Activated CD8-positive, alpha-beta memory T cell treated with anti-CD3 and anti-CD28 coated beads, Interleukin-2, amount 50 U/mL, for 4 hours (primary cell): ENCODE data around the gene IL36RN.

Source experiments
- DNase-seq: peaks from one replicate; pipeline ENCODE4 v3.0.0-alpha.2; 2020

IL36RN gene

DNA sequence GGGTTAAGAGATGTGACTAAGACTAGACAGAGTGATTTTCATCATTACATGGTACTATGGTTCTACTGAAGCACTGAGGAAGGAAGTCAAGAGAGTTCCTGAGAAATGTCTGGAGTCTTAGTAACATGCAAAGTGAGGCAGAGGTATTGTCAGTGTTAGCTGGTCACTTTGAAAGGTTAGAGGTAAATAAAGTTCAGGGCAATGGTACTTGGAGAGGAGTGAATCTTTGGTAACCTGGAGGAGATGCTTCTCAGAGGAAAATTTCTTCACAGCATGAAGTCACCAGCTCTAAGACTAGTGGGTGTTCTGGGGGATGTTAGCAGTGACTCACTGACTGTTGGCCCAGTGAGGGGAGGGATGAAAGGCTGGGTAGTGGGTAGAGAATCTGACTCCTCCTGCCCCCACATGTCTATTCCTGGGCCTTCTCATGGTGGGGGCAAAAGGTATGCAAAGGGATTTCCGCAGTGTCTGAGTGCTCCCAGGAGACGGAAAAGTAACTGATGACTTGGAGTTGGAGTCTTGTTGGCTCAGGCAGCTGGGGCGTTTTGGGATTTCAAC, 45.1 kb downstream of the IL36RN start:
- DNase-seq = no peak

DNA sequence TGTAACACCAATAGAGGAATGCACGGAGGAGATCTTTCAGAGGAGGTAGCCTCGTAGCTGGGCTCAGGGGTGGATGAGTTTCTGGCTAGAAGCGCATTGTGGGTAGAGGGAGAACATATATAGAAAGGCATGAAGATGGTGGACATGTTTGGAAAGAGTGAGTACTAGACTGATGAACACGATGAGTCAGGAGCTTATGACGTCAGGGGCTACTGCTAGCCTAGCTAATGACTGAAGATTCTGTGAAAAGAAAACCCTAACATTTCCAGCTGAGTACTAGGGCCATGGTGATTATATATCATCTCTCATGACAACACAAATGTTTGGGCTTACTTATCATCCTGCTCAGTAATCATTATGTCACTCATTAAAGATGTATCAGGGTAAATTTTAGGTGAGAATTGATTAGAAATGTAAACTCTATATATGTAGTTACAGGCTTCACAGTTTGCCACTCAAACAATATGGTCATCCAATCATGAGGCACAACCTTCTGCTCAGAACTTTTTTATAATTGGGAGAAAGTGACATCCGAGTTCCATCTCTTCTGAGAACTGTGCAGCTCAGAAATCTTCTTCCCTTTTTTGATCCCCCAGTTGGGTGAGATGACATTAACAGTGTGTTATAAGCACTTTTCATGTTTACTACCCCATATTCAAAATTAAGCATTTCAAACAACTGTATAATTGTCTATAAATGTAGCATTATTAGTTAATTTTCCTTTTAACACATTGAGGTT, 46.2 kb downstream of the IL36RN start:
- peak; percentile 25 for DNase-seq

DNA sequence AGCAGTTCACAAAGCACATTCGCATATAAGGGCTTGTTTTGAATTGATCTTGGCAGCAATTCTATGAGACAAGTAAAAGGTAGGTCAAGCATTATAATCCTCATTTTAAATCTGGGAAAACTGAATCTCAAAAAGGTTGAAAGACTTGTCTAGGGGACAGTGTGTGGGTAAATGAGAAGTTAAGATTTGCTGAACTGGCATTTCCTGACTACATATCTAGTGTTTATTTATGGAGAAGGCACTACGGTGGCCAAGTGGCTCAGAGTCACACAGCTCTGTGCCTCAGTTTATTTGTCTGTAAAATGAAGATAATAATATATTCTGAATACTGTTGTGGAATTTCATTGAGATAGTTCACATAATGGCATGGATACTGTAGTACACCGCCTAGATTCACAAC, 52.1 kb downstream of the IL36RN start:
- DNase-seq = no peak

DNA sequence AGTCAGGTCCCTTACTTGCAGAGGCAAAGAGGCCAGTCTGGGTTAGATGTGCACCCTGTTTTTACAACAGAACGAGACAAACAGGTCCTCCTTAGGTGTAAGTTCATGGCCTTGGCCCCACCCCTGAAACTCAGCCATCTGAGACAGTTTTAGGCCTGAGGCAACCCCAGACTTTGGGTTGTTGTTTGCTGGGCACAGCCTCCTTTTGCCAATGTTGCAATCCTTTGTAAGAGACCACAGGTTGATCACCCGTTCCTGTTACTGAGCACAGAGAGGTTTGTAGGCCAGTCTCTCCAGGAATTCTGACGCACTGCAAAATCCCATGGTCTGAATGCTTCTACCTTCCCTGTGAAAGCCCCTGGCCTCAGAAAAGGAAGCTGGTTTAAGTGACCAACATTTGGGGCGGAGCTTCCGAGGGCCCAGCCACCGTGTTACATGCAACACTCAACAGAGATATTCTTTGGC, 52.9 kb downstream of the IL36RN start:
- no peak for DNase-seq

DNA sequence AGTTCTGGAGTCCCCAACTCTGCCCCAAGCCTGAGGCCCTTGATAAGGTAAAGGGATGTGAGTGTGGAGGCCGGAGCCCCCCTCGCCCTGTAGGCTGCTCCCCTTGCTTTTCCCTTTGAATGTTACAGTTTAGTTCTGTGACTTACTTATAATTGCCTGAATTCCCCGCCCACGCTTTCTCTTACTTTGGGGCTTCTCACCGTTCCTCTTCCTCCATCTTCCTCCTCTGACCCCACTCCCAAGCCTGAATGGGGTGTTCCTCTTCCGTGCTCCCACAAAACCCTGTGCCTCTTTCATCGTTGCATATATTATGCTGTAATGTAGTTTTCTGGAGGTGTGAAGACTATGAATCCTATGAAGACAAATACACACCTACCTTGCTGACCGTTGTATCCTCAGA, 53.4 kb downstream of the IL36RN start:
- DNase-seq = no peak

DNA sequence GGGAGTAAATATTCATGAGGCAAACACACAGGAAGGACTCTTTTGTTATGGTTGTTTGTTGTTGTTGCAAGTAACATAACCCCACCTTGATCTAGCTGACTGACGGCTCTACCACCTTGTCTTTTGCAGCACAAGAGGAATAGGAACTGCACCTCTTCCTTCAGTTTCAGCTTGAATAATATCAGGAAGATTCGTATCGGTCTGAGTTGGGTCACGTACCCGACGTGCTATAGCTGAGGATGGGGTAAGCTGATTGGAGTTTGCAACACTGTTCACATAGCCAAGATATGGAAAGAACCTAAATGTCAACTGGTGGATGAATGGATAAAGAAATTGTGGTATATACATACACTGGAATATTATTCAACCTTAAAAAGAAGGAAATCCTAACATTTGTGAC, 53.9 kb downstream of the IL36RN start:
- no peak for DNase-seq

DNA sequence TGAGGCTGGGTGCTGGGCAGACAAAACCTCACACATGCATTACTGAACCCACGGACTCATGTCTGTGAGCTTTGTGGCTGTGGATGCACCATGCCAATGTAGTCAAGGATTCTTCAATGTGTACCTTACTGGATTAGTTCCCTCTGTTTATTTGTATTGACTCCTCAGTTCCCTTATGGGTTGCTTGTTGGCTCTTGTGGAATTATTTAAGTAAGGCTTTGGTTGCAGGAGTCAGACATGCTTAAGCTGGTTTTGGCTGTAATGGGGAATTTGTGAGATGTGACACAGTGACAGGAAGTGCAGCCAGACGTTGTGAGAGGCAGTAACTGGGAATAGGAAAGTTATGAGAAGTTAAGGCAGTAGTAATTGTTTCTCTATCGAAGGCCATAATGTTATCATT, 54.8 kb downstream of the IL36RN start:
- no peak for DNase-seq
